GM21367 (cell line): ENCODE results near the gene NXN.
"Not testable (repeated sequence)": the region's sequence is repeated elsewhere in the genome, so short reads cannot be mapped to it uniquely, and the experiment has no call there.

ENCODE experiments used
- ATAC-seq: cut with Tn5 transposase; IDR thresholded peaks from one replicate; pipeline ENCODE4 v1.9.1; 2021; ENCODE audit not compliant: unreplicated experiment

NXN gene

DNA sequence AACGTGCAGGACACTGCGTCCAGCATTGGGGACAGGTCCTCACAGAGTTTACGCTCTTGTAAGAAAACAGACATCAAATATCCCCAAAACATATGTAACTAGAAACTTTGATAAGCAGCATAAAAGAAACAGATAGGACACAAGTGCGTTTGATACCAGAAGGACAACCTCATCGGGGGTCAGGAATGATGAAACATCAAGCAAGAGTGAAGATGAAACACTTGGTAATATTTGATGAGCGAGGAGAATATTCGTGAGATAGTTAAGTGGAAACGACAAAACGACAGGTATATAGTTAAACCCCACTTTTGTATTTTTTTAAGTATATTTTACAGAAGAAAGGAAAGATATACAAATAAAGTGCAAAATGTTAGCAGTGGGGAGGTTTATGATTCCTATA, 55.9 kb downstream of the NXN start:
- no peak for ATAC-seq

GRCh38 chr17:921161-921560, 58.4 kb downstream of the NXN start:
- no peak for ATAC-seq

DNA sequence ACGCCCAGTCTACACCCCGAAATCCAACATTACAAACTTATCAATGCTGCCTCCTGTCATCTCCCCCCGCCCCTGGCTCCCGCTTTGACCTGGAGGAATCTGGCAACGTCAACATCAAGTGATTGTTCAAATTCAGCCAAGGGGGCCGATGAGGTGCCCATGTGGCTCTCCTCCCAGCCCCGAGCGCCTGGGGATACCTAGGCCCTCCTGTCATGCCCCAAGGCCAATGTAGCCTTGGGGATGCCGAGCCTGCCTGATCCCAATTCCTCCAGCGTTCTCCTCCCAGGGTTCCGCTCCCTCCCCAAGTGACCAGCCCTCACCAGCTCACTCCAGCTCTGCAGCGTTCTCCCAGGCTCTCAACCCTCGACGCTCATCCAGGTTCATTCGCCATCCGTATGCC, 59.4 kb downstream of the NXN start:
- ATAC-seq = no peak

- ATAC-seq = no peak
Measured at GRCh38 chr17:917941-918740, 61.4 kb downstream of the NXN start.

DNA sequence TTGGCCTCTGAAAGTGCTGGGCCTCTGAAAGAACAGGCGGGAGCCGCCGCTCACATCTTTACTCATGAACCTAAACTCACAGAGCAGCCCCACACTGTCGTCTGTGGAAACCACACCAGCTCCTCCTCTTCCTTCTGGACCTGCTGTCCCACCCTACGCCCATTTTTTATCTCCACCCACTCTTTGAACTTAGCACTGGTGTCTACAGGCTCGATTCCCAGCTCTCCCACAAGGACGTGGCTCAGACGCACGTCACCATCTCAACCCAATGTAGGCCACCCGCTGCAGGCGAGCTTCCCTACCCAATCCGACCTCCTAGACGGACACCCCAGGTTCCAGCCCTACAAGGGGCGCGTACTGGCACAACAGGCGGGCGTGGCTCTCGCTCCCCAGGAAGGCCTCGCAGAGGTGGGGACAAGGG, 62.2 kb downstream of the NXN start:
- ATAC-seq = no peak

DNA sequence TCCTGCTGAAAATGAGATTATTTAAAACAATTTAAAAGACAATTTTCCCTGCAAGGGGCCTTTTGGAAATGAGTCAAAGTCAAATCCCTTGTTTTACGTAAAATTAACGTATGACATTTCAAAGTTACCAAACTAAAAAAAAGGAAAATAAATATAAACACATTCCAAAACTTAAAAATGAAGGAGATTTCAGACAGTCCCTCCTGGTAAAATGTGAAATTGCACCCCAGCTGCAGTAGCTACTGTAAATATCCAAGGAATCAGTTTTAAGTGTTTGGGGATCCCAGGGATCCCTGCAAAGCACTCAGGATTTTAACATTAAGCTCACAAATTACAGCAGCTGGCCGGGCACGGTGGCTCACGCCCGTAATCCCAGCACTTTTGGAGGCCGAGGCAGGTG, 63.3 kb downstream of the NXN start:
- no peak for ATAC-seq

DNA sequence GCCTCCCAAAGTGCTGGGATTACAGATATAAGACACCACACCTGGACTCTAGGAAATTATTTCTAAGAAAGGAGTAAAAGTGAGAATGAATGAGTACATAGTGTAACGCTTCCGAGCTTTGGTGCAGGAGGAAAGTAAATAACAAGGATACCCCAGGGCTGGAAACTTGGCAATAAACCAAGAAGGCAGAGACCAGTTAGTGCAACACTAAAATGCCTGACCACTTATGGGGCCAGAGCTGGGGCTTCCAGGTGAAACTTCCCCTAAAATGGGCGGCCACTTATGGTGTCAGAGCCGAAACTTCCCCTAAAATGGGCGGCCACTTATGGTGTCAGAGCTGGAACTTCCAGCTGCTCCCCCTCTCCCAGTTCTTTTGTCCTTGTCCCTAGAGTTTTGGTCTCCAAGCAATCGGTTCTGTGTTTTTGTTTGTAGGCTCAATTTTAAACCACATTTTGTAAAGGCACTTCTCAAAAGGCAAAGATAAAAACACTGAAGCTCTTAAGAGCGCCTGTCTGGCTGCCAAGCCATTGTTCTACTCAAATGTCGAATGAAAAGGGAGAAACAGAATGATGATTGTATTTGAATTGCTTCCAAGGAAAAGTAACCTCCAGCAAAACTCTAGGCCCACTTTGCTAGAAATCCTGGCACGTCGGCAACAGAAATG, 63.9 kb downstream of the NXN start:
- no peak for ATAC-seq

DNA sequence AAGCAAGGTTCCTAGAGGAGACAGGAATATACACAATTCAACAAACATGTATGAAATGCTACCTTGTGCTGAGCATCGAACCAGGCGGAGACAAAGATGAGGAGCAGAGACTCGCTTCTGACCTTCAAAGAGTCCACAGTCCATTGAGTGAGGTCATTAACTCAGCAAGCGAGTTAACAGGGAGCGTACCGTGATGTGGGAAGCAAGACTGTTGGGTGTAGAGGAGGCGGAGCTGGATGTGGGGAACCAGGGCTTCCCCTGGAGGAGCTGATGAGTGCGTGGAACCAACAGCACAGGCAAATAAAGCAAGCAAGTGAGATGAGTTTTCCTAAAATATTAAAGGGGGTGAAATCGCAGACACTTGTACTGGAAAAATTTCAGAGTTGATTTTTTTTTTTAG, 65.0 kb downstream of the NXN start:
- no peak for ATAC-seq

GRCh38 chr17:913207-913606, 66.4 kb downstream of the NXN start:
- no peak for ATAC-seq

DNA sequence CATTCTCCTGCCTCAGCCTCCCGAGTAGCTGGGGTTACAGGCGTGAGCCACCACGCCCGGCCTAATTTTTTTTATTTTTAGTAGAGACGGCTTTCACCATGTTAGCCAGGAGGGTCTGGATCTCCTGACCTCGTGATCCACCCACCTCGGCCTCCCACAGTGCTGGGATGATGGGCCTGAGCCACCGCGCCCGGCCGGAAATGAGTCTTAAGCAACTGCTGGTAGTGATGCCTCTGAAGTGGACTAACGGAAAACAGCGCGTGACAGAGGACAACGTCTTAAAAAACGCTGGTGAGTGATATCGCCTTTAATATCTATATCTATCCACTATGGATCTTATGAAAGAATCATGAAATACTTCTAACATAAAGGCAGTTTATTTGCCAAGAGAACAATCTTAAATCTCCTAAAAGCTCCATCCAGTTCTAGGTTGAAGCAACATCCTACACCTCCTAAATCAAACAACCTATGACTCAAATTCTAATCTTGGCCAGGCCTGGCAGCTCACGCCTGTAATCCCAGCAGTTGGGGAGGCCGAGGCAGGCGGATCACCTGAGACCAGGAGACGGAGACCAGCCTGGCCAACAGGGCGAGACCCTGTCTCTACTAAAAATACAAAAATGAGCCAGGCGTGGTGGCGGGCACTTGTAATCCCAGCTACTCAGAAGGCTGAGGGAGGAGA, 69.8 kb downstream of the NXN start:
- ATAC-seq = no peak

GRCh38 chr17:907725-908124, 71.9 kb downstream of the NXN start:
- no peak for ATAC-seq

GRCh38 chr17:905708-906107, 73.9 kb downstream of the NXN start:
- not testable (repeated sequence) for ATAC-seq

DNA sequence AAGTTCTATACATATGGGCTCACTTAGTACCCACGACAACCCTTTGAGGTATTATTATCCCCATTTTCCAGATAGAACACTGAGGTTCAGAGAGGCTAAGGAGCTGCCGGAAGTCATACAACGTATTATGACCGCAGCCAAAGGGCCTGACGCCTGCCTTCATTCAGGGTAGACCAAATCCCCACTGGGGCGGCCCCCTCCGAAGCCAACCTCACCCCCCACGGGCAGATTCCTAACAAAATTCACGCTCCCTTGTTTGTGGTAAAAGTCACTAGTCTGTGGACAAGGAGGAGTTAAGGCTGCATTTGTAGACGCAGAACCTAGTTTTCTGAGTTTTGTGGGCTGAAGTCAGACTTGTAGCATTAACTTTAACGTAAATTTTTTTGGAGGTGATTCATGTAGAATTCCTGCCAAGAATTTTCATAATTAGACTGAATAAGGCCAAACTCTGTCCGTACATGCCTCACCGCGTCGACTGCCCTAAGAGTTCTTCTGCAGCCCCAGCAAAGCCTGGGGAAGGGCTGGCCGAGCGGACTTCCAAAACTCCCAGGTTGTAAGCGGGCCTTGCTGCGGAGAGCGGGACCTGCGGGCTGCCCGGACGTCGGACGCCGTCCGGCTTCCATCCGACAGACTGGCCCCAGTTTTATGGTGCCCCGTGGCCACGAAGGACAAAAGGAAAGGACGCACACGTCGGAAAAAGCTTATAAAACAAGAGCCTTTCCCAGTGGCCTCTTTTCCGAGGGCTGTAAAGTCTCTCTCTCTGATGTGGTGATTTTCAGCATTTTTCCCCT, 75.7 kb downstream of the NXN start:
- ATAC-seq = no peak

DNA sequence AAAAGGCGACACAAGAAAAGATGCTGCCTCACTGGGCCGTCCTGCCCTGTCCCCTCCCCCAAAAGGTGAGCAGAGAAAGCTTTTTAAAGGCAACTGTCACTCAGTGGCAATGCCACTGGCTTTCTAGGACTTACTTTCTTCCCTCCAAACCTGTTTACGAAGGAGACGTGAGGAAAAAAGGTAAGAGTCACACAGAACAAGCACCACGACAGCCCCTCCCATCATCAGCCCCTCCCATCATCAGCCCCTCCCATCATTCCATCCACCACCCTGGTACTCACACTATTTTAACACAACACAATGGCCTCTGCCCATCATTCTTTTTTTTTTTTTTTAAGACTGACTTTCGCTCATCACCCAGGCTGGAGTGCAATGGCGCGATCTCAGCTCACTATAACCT, 77.1 kb downstream of the NXN start:
- no peak for ATAC-seq

- no peak for ATAC-seq
Measured at GRCh38 chr17:901964-902363, 77.6 kb downstream of the NXN start.

DNA sequence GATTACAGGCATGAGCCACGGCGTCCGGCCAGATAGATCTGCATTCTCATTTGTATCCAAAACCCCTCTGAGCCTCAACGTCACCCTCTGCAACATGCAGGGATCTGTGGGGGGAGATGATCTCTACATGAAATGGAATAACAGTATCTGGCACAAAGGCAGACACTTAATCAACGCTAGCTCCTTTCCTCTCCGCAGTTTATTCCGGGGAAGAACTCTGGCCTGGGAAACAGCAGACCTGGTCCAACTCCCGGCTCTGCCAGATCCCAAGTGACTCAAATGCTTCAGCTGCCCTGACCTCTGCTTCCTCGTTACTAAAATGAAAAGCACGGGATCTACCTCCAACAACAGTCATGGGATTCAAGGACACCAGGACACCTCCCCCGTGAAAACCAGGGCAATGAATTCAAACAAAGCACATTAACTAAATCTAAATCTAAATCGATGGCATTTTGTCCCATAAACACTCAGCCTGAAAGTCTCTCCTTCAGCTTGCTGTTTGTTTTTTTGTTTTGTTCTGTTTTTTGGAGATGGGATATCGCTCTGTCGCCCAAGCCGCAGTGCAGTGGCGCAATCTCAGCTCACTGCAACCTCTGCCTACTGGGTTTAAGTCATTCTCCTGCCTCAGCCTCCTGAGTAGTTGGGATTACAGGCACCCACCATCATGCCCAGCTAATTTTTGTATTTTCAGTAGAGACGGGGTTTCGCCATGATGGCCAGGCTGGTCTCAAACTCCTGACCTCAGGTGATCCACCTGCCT, 78.2 kb downstream of the NXN start:
- ATAC-seq = no peak

DNA sequence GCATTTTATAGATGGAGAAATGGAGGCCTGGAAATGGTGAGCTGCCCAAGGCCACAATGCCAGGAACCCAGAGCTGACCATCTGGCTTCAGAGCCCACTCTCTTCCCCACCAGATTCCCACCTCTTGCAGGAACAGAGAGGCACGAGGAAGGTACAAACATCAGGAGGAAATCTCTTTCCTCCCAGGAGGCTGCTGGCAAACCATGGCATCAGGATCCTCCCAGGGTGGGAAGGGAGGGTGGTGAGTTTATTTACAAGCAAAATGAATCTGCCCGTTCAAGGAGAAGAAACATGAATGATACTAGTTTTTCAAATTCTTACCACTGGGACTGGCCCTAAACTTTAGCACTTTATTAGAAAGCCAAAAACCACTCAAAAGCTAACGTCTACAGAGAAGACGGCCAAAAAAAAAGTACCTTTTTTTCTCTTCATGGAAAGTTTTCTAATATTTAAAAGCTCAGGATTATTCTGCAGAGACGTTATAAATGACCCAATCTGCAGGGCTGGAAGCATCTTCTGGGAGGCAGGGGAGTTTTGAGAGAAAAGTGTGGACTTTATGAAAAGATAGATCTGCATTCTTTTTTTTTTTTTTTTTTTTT, 79.1 kb downstream of the NXN start:
- no peak for ATAC-seq

GRCh38 chr17:897970-898619, 81.5 kb downstream of the NXN start:
- ATAC-seq = no peak

GRCh38 chr17:896953-897661, 82.5 kb downstream of the NXN start:
- ATAC-seq = no peak
